ENCODE measurements around the gene RRP1. TPM values are rescaled to one million over a fixed set of nuclear protein-coding genes. Genes with fewer than 3 reads are reported as not detected.

Gene RRP1
- total RNA-seq, 4 donors from 2014 or later: 19.0 to 25.2 (median 20.8) TPM

GRCh38 chr21:43762303-43763128 is 26.9 kb upstream of the RRP1 start:
- Histone ChIP-seq H3K27me3 (no peaks in the 10 kb centered on the region), H3K4me1 (peaks cover 0 to 16% (median 6%) of the 10 kb centered on the region in 3 donors), H3K4me3 (no peak overlapping the region), H3K9me3 (no peaks in the 10 kb centered on the region), H3K36me3 (peaks cover 0 to 32% of the 10 kb centered on the region in 2 donors), H3K27ac (no peak overlapping the region)
- no peak for TF ChIP-seq EP300 (IDR thresholded peaks at IDR 0.05)
- TF ChIP-seq POLR2AphosphoS5 (IDR thresholded peaks at IDR 0.05): no peak
- TF ChIP-seq CTCF (IDR thresholded peaks at IDR 0.05): no peak
- TF ChIP-seq POLR2A (IDR thresholded peaks at IDR 0.05): no peak
- 100% methylated on average over 1 of the region's 15 CpGs; no CpG with 5 or more reads in 1 of the 2 donors for WGBS, 2 donors (ENCODE audit: low coverage in 1 of 2)
- no peak for ATAC-seq

- Histone ChIP-seq H3K4me1 (peaks cover 0 to 17% (median 4%) of the 10 kb centered on the region in 3 donors), H3K9me3 (no peaks in the 10 kb centered on the region), H3K36me3 (peaks cover 0 to 27% of the 10 kb centered on the region in 2 donors), H3K4me3 (no peak overlapping the region), H3K27me3 (no peaks in the 10 kb centered on the region), H3K27ac (no peak overlapping the region)
- 68 to 87% methylated on average over 6 of the region's 10 CpGs for WGBS, 2 donors (ENCODE audit: low coverage in 1 of 2)
- TF ChIP-seq POLR2A (IDR thresholded peaks at IDR 0.05) (no peak), EP300 (IDR thresholded peaks at IDR 0.05) (no peak), CTCF (IDR thresholded peaks at IDR 0.05) (no peak), POLR2AphosphoS5 (IDR thresholded peaks at IDR 0.05) (no peak)
- no peak for ATAC-seq
These were observed 25.4 kb upstream of the RRP1 start for GRCh38 chr21:43763901-43764523.

GRCh38 chr21:43764576-43765495 is 24.5 kb upstream of the RRP1 start:
- no peak overlapping the region for H3K27ac ChIP-seq
- TF ChIP-seq EP300 (IDR thresholded peaks at IDR 0.05) (no peak), CTCF (IDR thresholded peaks at IDR 0.05) (no peak), POLR2A (IDR thresholded peaks at IDR 0.05) (no peak), POLR2AphosphoS5 (IDR thresholded peaks at IDR 0.05) (no peak)
- 71 to 81% methylated on average over 9 to 11 of the region's 19 CpGs for WGBS, 2 donors (ENCODE audit: low coverage in 1 of 2)

GRCh38 chr21:43766734-43767497 is 22.5 kb upstream of the RRP1 start:
- WGBS, 2 donors (ENCODE audit: low coverage in 1 of 2): 74 to 81% methylated on average over 9 of the region's 34 CpGs
- Histone ChIP-seq H3K9me3 (no peaks in the 10 kb centered on the region), H3K27ac (no peak overlapping the region), H3K27me3 (no peaks in the 10 kb centered on the region), H3K36me3 (peaks cover 0 to 14% of the 10 kb centered on the region in 2 donors), H3K4me1 (peaks cover 0 to 13% (median 2%) of the 10 kb centered on the region in 3 donors), H3K4me3 (no peak overlapping the region)
- no peak for ATAC-seq
- TF ChIP-seq EP300 (IDR thresholded peaks at IDR 0.05): no peak
- no peak for TF ChIP-seq CTCF (IDR thresholded peaks at IDR 0.05)
- TF ChIP-seq POLR2A (IDR thresholded peaks at IDR 0.05): no peak
- TF ChIP-seq POLR2AphosphoS5 (IDR thresholded peaks at IDR 0.05): no peak

More at GRCh38 chr21:43764576-43765495, 24.5 kb upstream of the RRP1 start:
- Histone ChIP-seq H3K36me3 (peaks cover 0 to 19% of the 10 kb centered on the region in 2 donors), H3K4me1 (peaks cover 0 to 13% (median 2%) of the 10 kb centered on the region in 3 donors), H3K9me3 (no peaks in the 10 kb centered on the region), H3K27me3 (no peaks in the 10 kb centered on the region), H3K4me3 (no peak overlapping the region)
- no peak for ATAC-seq
